ENCODE data around the gene UBE3B.

Gene UBE3B

GRCh38 chr12:109489955-109490565, 12.6 kb downstream of the UBE3B start:
- no peak overlapping the region for H4K5ac ChIP-seq (ENCODE audit: low read length)
- H3K4me2 ChIP-seq (ENCODE audit: low read length) = no peak overlapping the region
- no peak overlapping the region for H3K18ac ChIP-seq (ENCODE audit: low read length)
- H3K9ac ChIP-seq (ENCODE audit: low read length) = no peak overlapping the region
- no peaks in the 10 kb centered on the region for H3K79me1 ChIP-seq (ENCODE audit: low read length)
- no peaks in the 10 kb centered on the region for H3K4me1 ChIP-seq (ENCODE audit: control insufficient read depth, low read depth, low read length)
- no peak overlapping the region for H3K27ac ChIP-seq (ENCODE audit: low read depth, low read length)
- no peaks in the 10 kb centered on the region for H3K79me2 ChIP-seq (ENCODE audit: control insufficient read depth, insufficient read depth, low read length)
- H3K27me3 ChIP-seq (ENCODE audit: insufficient read depth, low read length, poor library complexity) = no peaks in the 10 kb centered on the region
- H4K8ac ChIP-seq (ENCODE audit: low read depth, low read length) = no peak overlapping the region
- DNase-seq = no peak
- H2BK120ac ChIP-seq (ENCODE audit: low read depth, low read length) = no peak overlapping the region
- H2BK15ac ChIP-seq (replicated peaks; ENCODE audit: low read depth) = no peak overlapping the region
- no peak overlapping the region for H3K4me3 ChIP-seq (ENCODE audit: low read length)
- H2BK5ac ChIP-seq (ENCODE audit: low read length) = no peak overlapping the region
- H3K56ac ChIP-seq (ENCODE audit: low read length) = no peak overlapping the region
- H2AK5ac ChIP-seq (ENCODE audit: low read length) = no peak overlapping the region
- WGBS (ENCODE audit: extremely low coverage, insufficient coverage, low lambda C conversion rate) = no CpG with 5 or more reads among the region's 1 CpG
- H3K23ac ChIP-seq (ENCODE audit: low read length) = no peak overlapping the region
- H3K36me3 ChIP-seq (ENCODE audit: control insufficient read depth, insufficient read depth, low read length) = peaks cover 10% of the 10 kb centered on the region
- H3K4ac ChIP-seq (ENCODE audit: low read depth, low read length) = no peak overlapping the region

GRCh38 chr12:109491671-109492070, 14.2 kb downstream of the UBE3B start:
- Histone ChIP-seq H3K79me1 (ENCODE audit: low read length) (no peaks in the 10 kb centered on the region), H2AK5ac (ENCODE audit: low read length) (no peak overlapping the region), H2BK5ac (ENCODE audit: low read length) (no peak overlapping the region), H2BK120ac (ENCODE audit: low read depth, low read length) (no peak overlapping the region), H3K18ac (ENCODE audit: low read length) (no peak overlapping the region), H3K4me3 (ENCODE audit: low read length) (no peak overlapping the region), H2BK15ac (replicated peaks; ENCODE audit: low read depth) (no peak overlapping the region), H3K4me1 (ENCODE audit: control insufficient read depth, low read depth, low read length) (no peaks in the 10 kb centered on the region), H3K27ac (ENCODE audit: low read depth, low read length) (no peak overlapping the region), H3K36me3 (ENCODE audit: control insufficient read depth, insufficient read depth, low read length) (peaks cover 5% of the 10 kb centered on the region), H4K8ac (ENCODE audit: low read depth, low read length) (no peak overlapping the region), H3K27me3 (ENCODE audit: insufficient read depth, low read length, poor library complexity) (no peaks in the 10 kb centered on the region), H3K4ac (ENCODE audit: low read depth, low read length) (no peak overlapping the region), H3K9ac (ENCODE audit: low read length) (no peak overlapping the region), H4K5ac (ENCODE audit: low read length) (no peak overlapping the region), H3K79me2 (ENCODE audit: control insufficient read depth, insufficient read depth, low read length) (no peaks in the 10 kb centered on the region), H3K56ac (ENCODE audit: low read length) (no peak overlapping the region), H3K23ac (ENCODE audit: low read length) (no peak overlapping the region), H3K4me2 (ENCODE audit: low read length) (no peak overlapping the region)
- WGBS (ENCODE audit: extremely low coverage, insufficient coverage, low lambda C conversion rate) = no CpG with 5 or more reads among the region's 4 CpGs
- no peak for DNase-seq

DNA sequence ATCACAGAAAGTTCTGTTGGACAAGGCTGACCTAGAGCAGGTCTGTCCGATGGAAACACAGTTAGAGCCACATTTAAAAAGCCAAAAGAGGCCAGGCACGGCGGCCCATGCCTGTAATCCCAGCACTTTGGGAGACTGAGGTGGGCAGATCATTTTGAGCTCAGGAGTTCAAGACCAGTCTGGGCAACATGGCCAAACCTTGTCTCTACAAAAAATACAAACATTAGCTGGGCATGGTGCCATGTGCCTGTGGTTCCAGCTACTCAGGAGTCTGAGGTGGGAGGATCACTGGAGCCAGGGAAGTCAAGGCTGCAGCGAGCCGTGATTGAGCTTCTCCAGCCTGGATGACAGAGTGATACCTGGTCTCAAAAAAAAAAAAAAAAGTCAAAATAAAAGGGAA, 14.9 kb downstream of the UBE3B start:
- H3K79me2 ChIP-seq (ENCODE audit: control insufficient read depth, insufficient read depth, low read length) = no peaks in the 10 kb centered on the region
- no peak overlapping the region for H2AK5ac ChIP-seq (ENCODE audit: low read length)
- no peak overlapping the region for H3K27ac ChIP-seq (ENCODE audit: low read depth, low read length)
- H3K36me3 ChIP-seq (ENCODE audit: control insufficient read depth, insufficient read depth, low read length) = peaks cover 5% of the 10 kb centered on the region
- H3K27me3 ChIP-seq (ENCODE audit: insufficient read depth, low read length, poor library complexity) = no peaks in the 10 kb centered on the region
- H3K56ac ChIP-seq (ENCODE audit: low read length) = no peak overlapping the region
- H2BK5ac ChIP-seq (ENCODE audit: low read length) = no peak overlapping the region
- no peaks in the 10 kb centered on the region for H3K79me1 ChIP-seq (ENCODE audit: low read length)
- WGBS (ENCODE audit: extremely low coverage, insufficient coverage, low lambda C conversion rate) = no CpG with 5 or more reads among the region's 5 CpGs
- H4K5ac ChIP-seq (ENCODE audit: low read length) = no peak overlapping the region
- DNase-seq = no peak
- no peak overlapping the region for H3K23ac ChIP-seq (ENCODE audit: low read length)
- no peak overlapping the region for H3K9ac ChIP-seq (ENCODE audit: low read length)
- H4K8ac ChIP-seq (ENCODE audit: low read depth, low read length) = no peak overlapping the region
- H3K4me1 ChIP-seq (ENCODE audit: control insufficient read depth, low read depth, low read length) = no peaks in the 10 kb centered on the region
- H3K4ac ChIP-seq (ENCODE audit: low read depth, low read length) = no peak overlapping the region
- H3K4me3 ChIP-seq (ENCODE audit: low read length) = no peak overlapping the region
- H3K18ac ChIP-seq (ENCODE audit: low read length) = no peak overlapping the region
- H2BK15ac ChIP-seq (replicated peaks; ENCODE audit: low read depth) = no peak overlapping the region
- H3K4me2 ChIP-seq (ENCODE audit: low read length) = no peak overlapping the region
- no peak overlapping the region for H2BK120ac ChIP-seq (ENCODE audit: low read depth, low read length)

- no peak for DNase-seq
- H3K36me3 ChIP-seq (ENCODE audit: control insufficient read depth, insufficient read depth, low read length) = peaks cover 5% of the 10 kb centered on the region
Observed at GRCh38 chr12:109493090-109493489, 15.7 kb downstream of the UBE3B start.

GRCh38 chr12:109493938-109494337, 16.5 kb downstream of the UBE3B start:
- no peaks in the 10 kb centered on the region for H3K79me1 ChIP-seq (ENCODE audit: low read length)
- no peak overlapping the region for H3K4me2 ChIP-seq (ENCODE audit: low read length)
- no peaks in the 10 kb centered on the region for H3K27me3 ChIP-seq (ENCODE audit: insufficient read depth, low read length, poor library complexity)
- H3K9ac ChIP-seq (ENCODE audit: low read length) = no peak overlapping the region
- H3K18ac ChIP-seq (ENCODE audit: low read length) = no peak overlapping the region
- H2BK5ac ChIP-seq (ENCODE audit: low read length) = no peak overlapping the region
- H2BK120ac ChIP-seq (ENCODE audit: low read depth, low read length) = no peak overlapping the region
- H3K79me2 ChIP-seq (ENCODE audit: control insufficient read depth, insufficient read depth, low read length) = no peaks in the 10 kb centered on the region
- no peak overlapping the region for H3K56ac ChIP-seq (ENCODE audit: low read length)
- no peak for DNase-seq
- no peaks in the 10 kb centered on the region for H3K4me1 ChIP-seq (ENCODE audit: control insufficient read depth, low read depth, low read length)
- no peak overlapping the region for H4K5ac ChIP-seq (ENCODE audit: low read length)
- no peak overlapping the region for H3K4me3 ChIP-seq (ENCODE audit: low read length)
- no CpG with 5 or more reads among the region's 1 CpG for WGBS (ENCODE audit: extremely low coverage, insufficient coverage, low lambda C conversion rate)
- peaks cover 2% of the 10 kb centered on the region for H3K36me3 ChIP-seq (ENCODE audit: control insufficient read depth, insufficient read depth, low read length)
- H2BK15ac ChIP-seq (replicated peaks; ENCODE audit: low read depth) = no peak overlapping the region
- H3K23ac ChIP-seq (ENCODE audit: low read length) = no peak overlapping the region
- no peak overlapping the region for H4K8ac ChIP-seq (ENCODE audit: low read depth, low read length)
- no peak overlapping the region for H3K4ac ChIP-seq (ENCODE audit: low read depth, low read length)
- no peak overlapping the region for H3K27ac ChIP-seq (ENCODE audit: low read depth, low read length)
- no peak overlapping the region for H2AK5ac ChIP-seq (ENCODE audit: low read length)

More at GRCh38 chr12:109493090-109493489, 15.7 kb downstream of the UBE3B start:
- no peak overlapping the region for H2BK120ac ChIP-seq (ENCODE audit: low read depth, low read length)
- no peak overlapping the region for H3K27ac ChIP-seq (ENCODE audit: low read depth, low read length)
- H3K4me1 ChIP-seq (ENCODE audit: control insufficient read depth, low read depth, low read length) = no peaks in the 10 kb centered on the region
- H3K9ac ChIP-seq (ENCODE audit: low read length) = no peak overlapping the region
- no peak overlapping the region for H3K4ac ChIP-seq (ENCODE audit: low read depth, low read length)
- no peak overlapping the region for H3K56ac ChIP-seq (ENCODE audit: low read length)
- H3K4me2 ChIP-seq (ENCODE audit: low read length) = no peak overlapping the region
- H3K18ac ChIP-seq (ENCODE audit: low read length) = no peak overlapping the region
- H4K5ac ChIP-seq (ENCODE audit: low read length) = no peak overlapping the region
- H3K27me3 ChIP-seq (ENCODE audit: insufficient read depth, low read length, poor library complexity) = no peaks in the 10 kb centered on the region
- no peak overlapping the region for H4K8ac ChIP-seq (ENCODE audit: low read depth, low read length)
- H3K23ac ChIP-seq (ENCODE audit: low read length) = no peak overlapping the region
- no peak overlapping the region for H2AK5ac ChIP-seq (ENCODE audit: low read length)
- no peak overlapping the region for H2BK15ac ChIP-seq (replicated peaks; ENCODE audit: low read depth)
- no peaks in the 10 kb centered on the region for H3K79me2 ChIP-seq (ENCODE audit: control insufficient read depth, insufficient read depth, low read length)
- no peaks in the 10 kb centered on the region for H3K79me1 ChIP-seq (ENCODE audit: low read length)
- no peak overlapping the region for H3K4me3 ChIP-seq (ENCODE audit: low read length)
- no peak overlapping the region for H2BK5ac ChIP-seq (ENCODE audit: low read length)

GRCh38 chr12:109494348-109494881, 17.0 kb downstream of the UBE3B start:
- Histone ChIP-seq H4K5ac (ENCODE audit: low read length) (no peak overlapping the region), H4K8ac (ENCODE audit: low read depth, low read length) (no peak overlapping the region), H3K27me3 (ENCODE audit: insufficient read depth, low read length, poor library complexity) (no peaks in the 10 kb centered on the region), H3K79me2 (ENCODE audit: control insufficient read depth, insufficient read depth, low read length) (no peaks in the 10 kb centered on the region), H2BK5ac (ENCODE audit: low read length) (no peak overlapping the region), H3K4ac (ENCODE audit: low read depth, low read length) (no peak overlapping the region), H3K4me2 (ENCODE audit: low read length) (no peak overlapping the region), H3K27ac (ENCODE audit: low read depth, low read length) (no peak overlapping the region), H3K4me3 (ENCODE audit: low read length) (no peak overlapping the region), H3K23ac (ENCODE audit: low read length) (no peak overlapping the region), H3K79me1 (ENCODE audit: low read length) (no peaks in the 10 kb centered on the region), H3K9ac (ENCODE audit: low read length) (no peak overlapping the region), H3K4me1 (ENCODE audit: control insufficient read depth, low read depth, low read length) (no peaks in the 10 kb centered on the region), H2AK5ac (ENCODE audit: low read length) (no peak overlapping the region), H3K36me3 (ENCODE audit: control insufficient read depth, insufficient read depth, low read length) (peaks cover 2% of the 10 kb centered on the region), H2BK120ac (ENCODE audit: low read depth, low read length) (no peak overlapping the region), H3K18ac (ENCODE audit: low read length) (no peak overlapping the region), H3K56ac (ENCODE audit: low read length) (no peak overlapping the region), H2BK15ac (replicated peaks; ENCODE audit: low read depth) (no peak overlapping the region)
- DNase-seq = no peak
- no CpG with 5 or more reads among the region's 7 CpGs for WGBS (ENCODE audit: extremely low coverage, insufficient coverage, low lambda C conversion rate)
